Peyer's patch (tissue), 4 donors: ENCODE measurements around the gene TEF.

Experiments used
- POLR2A ChIP-seq, 2 donors: fragments of 450-650 bp; IDR thresholded peaks; one replicate each; pipeline ENCODE4 v1.5.1; 2017; ENCODE audit warnings: antibody characterized with exemption in 2 of 2, mild to moderate bottlenecking in 2 of 2, moderate library complexity in 2 of 2
- TF ChIP-seq, protein P1 (sequence below), 6 experiments: fragments of 450-650 bp in 4 of 6; fragments of 200-600 bp in 2 of 6; sonication (generic) in 1 of 6; IDR thresholded peaks; one replicate each; pipeline ENCODE4 v1.5.1; 2017 to 2019; ENCODE audit warnings: antibody characterized with exemption in 6 of 6, mild to moderate bottlenecking in 3 of 6, moderate library complexity in 1 of 6

DNA sequence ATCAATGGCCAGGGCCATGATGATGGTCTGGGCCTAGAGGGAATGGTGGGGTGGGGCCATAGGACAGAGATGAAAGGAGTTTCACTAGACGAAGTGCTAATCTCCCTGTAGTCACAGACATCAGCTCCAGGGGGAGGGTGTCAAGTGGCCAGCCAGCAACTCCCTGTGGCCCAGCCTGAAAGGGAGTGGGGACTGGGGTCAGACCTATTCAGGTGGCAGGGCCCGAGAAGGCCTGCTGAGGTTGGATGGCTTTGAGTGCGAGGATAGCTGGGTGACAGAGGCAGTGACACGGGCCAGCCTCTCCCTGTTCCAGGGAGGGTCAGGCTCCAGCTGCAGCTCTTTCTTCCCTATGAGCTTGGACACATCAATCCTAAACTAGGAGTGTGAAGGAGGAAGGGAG is 53.8 kb downstream of the TEF start:
- TF ChIP-seq, protein P1, sequence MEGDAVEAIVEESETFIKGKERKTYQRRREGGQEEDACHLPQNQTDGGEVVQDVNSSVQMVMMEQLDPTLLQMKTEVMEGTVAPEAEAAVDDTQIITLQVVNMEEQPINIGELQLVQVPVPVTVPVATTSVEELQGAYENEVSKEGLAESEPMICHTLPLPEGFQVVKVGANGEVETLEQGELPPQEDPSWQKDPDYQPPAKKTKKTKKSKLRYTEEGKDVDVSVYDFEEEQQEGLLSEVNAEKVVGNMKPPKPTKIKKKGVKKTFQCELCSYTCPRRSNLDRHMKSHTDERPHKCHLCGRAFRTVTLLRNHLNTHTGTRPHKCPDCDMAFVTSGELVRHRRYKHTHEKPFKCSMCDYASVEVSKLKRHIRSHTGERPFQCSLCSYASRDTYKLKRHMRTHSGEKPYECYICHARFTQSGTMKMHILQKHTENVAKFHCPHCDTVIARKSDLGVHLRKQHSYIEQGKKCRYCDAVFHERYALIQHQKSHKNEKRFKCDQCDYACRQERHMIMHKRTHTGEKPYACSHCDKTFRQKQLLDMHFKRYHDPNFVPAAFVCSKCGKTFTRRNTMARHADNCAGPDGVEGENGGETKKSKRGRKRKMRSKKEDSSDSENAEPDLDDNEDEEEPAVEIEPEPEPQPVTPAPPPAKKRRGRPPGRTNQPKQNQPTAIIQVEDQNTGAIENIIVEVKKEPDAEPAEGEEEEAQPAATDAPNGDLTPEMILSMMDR (IDR thresholded peaks at IDR 0.05) = no peak
- no peak for TF ChIP-seq POLR2A (IDR thresholded peaks at IDR 0.05)
